Activated T-helper 1 cell treated with anti-CD3 and anti-CD28 coated beads, Interleukin-2, amount 50 U/mL, for 16 hours (primary cell): ENCODE data around the gene GRIA1.

Experiments
- DNase-seq, 2 donors: peaks; one replicate each; pipeline ENCODE4 v3.0.0-alpha.2; 2020; ENCODE audit warnings: low read depth in 1 of 2, low spot score in 1 of 2

The GRIA1 gene

DNA sequence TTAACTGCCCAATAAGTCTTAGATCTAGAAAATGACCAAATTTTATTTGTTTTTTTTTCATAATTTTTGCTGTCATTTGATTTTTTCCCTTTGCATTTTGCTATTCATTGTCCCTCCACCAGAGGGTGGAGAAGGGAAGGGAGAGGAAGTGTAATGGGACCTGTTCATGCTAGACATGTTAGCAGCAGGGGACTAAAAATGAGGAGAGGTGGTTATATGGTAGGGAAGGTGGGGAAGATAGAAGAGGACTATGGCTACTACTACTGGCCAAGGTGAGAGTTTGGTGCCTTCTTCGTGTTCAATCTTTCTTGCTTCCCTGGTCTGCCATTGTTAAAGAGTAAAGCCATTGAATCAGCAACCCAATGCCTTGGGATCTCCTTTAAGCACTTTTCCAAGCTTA, 6.4 kb downstream of the GRIA1 start:
- no peak for DNase-seq

DNA sequence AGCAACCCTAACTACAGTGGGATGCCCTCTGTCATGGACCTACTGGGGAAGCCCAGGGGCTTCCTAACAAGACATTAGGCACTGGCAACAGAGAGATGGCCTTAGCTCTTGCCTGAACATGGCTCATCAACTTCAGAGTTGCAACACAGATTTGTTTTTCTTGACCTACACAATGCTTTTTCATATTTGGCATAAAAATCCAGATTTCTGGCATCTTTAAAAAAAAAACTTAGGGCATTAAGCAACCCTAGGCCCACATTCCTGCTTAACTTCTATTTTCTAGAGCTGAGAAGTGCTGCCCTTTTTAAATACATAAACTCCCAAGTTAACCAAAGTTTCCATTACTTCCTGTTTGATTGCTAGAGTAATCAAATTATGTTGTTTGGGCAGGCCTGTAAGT, 8.0 kb downstream of the GRIA1 start:
- DNase-seq, result no peak

- no peak for DNase-seq
Observed at GRCh38 chr5:153500178-153500577, 9.7 kb downstream of the GRIA1 start.

DNA sequence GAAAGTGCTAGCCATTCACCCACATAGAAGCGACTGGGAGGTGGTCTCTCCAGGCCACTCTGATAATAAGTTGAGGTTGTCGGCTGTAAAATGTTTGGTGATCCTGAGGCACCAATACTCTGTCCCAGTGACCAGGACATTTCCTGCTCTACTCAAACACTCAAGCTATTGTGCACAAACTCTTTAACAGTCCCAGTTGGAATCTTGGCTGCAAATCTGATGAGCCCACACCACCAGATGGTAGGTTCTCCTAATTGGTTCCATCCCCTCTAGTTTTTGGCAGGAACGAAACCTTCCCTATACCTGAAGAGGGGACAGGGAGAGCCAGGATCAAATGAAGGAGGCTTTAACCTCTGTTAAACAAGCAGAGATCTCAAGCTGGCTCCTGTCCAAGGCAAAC, 14.3 kb downstream of the GRIA1 start:
- DNase-seq, result no peak

DNA sequence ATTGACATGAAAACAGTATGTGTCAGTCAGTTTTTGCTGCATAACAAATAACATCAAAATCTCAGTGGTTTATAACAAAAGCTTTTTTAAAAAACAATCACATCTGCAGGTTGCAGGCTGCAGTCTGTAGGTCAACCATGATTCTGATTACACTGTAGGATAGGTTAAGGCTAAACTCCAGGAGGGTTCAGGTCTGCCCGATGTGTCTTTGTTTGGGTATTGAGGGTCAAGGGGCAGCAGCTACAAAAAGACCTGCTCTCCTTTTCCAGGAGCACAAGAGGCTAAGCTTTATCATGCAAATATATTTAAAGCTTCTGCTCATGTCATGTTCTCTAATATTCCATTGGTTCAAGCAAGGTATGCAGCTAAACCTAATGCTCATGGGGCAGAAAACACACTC, 18.2 kb downstream of the GRIA1 start:
- DNase-seq, result no peak

DNA sequence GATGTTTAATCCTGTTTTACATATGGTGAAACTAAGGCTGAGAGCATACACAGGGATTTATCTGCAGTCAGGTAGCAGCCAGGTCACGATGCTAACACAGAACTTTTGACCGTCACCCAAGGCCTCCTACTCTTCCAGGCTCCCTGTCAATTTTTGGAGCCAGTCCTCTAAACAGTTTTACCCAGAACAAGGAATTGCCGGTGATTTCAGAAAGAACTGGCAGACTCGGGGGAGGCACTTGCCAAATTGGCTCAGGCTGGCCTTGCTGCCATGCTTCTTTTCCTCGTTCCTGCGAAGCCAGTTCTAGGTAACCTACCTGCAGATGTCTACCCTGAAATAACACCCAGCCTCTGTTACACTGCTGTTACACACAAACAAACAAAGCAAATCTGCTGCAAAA, 21.2 kb downstream of the GRIA1 start:
- DNase-seq, result no peak

DNA sequence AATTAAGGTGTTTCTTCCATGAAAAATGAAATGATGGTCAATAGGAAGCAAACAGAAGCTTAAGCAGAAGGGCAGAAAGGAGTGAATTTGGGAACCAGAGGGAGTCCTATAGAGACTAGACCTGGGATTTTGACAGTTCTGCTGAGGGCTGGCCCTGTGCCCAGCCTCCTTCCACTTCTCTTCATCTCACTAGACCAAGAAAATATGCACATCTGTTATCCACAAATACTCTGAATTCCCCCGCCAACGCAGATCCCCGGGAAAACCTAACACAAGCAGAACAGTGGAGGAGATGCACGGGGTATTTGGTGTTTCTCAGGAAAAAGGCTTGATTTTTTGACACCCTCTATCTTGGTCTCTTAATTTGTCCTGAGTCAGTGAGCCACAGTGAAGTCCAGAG, 22.7 kb downstream of the GRIA1 start:
- no peak for DNase-seq

- DNase-seq, result no peak
Observed at GRCh38 chr5:153515301-153515700, 24.8 kb downstream of the GRIA1 start.

GRCh38 chr5:153516504-153517240, 26.2 kb downstream of the GRIA1 start:
- DNase-seq, result no peak

GRCh38 chr5:153517241-153517611, 26.8 kb downstream of the GRIA1 start:
- no peak for DNase-seq

GRCh38 chr5:153520137-153520536, 29.7 kb downstream of the GRIA1 start:
- no peak for DNase-seq

GRCh38 chr5:153520952-153521351, 30.5 kb downstream of the GRIA1 start:
- no peak for DNase-seq

DNA sequence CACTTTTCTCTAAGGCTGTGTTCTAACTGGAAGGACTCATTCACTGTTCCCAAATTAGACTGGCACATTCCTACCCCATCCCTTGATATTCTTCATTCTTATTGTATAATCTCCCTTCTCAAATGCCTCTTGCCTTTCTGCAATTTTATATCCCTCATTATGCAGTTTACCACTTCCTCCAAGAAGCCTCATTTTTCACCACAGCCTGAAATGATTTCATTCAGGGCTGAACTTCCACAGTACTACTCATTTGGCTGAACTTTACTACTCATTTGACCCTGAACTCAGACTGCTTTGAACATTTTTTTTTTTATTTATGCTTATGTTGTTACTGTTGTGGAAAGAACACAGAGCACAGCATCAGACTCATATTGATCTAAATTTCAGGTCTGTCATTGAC, 32.7 kb downstream of the GRIA1 start:
- DNase-seq, result no peak

GRCh38 chr5:153523831-153524230, 33.4 kb downstream of the GRIA1 start:
- DNase-seq, result no peak

- DNase-seq, result no peak
Observed at GRCh38 chr5:153525536-153525935, 35.1 kb downstream of the GRIA1 start.

GRCh38 chr5:153530357-153531143, 40.1 kb downstream of the GRIA1 start:
- DNase-seq, result no peak

DNA sequence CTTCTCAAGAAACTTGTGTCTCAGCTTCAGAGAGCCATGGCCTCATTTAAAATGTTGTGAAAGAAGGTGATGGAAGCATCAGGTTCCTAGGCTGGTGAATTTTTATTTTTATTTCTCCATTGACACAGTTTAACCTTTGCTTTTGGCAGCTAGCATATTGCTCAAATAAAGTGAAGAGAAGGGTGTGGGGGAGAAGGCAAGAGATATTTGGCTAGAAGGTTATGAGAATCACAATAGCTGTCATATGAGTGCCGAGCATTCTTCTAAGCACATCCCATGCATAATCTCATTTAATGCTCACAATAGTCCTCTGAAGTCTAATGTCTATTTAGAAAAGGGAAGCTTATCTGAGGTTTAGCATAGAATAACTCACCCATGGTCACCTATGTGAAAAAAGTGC, 43.1 kb downstream of the GRIA1 start:
- DNase-seq, result no peak

DNA sequence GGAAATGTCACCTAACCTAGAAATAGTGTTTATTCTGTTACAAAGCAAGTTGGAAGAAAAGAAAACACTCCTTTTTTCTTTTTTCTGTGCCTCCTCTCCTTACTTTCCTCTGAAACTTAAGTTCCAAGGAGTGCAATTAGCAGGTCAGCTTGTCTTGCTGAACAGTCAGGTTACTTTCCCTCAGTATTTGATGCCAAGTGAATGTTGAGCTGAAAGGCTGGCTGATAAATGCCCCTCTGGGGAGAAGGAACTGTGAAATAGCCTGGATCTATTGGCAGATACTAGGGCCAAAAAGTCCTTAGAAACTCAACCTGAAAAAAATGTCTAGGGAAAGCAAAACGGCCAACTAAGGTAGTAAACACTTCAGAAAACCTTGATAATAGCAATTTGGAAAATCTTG, 43.6 kb downstream of the GRIA1 start:
- DNase-seq, result no peak

GRCh38 chr5:153537207-153537606, 46.7 kb downstream of the GRIA1 start:
- DNase-seq, result no peak

GRCh38 chr5:153539983-153540382, 49.5 kb downstream of the GRIA1 start:
- DNase-seq, result no peak

DNA sequence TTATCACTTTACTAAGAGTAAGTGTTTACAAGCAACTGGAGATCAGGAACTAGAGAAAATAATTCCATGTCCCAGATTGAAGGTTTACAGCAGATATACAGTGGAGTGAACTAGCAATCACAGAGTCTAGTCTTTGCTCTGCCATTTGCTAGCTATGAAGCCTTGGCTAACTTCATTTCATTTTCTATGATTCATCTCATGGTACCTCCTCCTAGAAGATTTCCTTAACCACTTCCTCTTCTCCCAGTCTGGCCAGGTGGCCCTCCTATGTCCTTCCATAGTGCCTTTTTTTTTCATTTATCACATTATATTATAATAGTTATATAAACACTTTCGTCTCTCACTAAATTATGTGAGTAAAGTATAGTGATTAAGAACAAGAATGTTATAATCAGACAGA, 52.1 kb downstream of the GRIA1 start:
- DNase-seq, result no peak

DNA sequence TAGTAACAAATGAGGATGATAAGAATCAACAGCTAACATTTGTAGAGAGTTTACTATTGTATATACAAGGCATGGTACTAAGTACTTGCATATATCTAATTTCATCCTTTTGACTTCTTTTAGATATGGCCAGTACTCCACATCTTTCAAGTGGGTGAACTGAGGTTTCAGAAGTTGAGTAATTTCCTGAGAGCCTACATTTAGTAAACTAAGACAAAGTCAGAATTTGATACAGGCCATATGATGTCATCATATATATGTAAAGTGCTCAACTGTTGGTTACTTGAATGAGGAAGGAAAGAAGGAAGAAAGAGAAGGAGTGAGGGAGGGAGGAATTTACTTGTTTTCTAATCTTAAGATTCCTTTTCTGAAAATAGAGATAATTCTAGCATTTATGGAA, 52.8 kb downstream of the GRIA1 start:
- DNase-seq, result no peak

- DNase-seq, result no peak
Observed at GRCh38 chr5:153543959-153544470, 53.5 kb downstream of the GRIA1 start.
